ENCODE results near the gene ATAD2B. TPM values are rescaled to one million over a fixed set of nuclear protein-coding genes. Genes with fewer than 3 reads are reported as not detected.

The ATAD2B gene
- total RNA-seq, 1 donor from 2014 or later = 38.5 TPM

DNA sequence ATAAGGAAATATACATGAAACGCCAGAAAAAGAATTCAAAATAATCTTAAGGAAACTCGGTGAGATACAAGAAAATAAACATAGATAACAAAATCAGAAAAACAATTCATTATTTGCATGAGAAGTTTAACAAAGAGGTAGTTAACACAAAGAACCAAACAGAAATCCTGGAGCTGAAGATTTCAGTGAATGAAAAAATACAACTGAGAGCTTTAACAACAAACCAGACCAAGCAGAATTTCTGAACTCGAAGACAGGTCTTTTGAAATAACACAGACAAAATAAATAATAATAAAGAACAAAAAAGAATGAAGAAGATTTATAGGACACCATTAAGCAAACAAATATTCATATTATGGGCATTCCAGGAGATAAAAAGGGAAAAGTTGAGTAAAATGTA lies 204.7 kb downstream of the ATAD2B start:
- intact Hi-C loops (cut with DNase I) = no loop called here
- no peaks in the 10 kb centered on the region for H3K27me3 ChIP-seq
- H3K4me1 ChIP-seq = peaks cover 7% of the 10 kb centered on the region
- H3K36me3 ChIP-seq = peaks cover 0 to 9% of the 10 kb centered on the region in 2 donors
- no peak overlapping the region for H3K27ac ChIP-seq
- TF ChIP-seq, protein P1, sequence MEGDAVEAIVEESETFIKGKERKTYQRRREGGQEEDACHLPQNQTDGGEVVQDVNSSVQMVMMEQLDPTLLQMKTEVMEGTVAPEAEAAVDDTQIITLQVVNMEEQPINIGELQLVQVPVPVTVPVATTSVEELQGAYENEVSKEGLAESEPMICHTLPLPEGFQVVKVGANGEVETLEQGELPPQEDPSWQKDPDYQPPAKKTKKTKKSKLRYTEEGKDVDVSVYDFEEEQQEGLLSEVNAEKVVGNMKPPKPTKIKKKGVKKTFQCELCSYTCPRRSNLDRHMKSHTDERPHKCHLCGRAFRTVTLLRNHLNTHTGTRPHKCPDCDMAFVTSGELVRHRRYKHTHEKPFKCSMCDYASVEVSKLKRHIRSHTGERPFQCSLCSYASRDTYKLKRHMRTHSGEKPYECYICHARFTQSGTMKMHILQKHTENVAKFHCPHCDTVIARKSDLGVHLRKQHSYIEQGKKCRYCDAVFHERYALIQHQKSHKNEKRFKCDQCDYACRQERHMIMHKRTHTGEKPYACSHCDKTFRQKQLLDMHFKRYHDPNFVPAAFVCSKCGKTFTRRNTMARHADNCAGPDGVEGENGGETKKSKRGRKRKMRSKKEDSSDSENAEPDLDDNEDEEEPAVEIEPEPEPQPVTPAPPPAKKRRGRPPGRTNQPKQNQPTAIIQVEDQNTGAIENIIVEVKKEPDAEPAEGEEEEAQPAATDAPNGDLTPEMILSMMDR (IDR thresholded peaks at IDR 0.05) = no peak
- no peak overlapping the region for H3K4me3 ChIP-seq
- peaks cover 8% of the 10 kb centered on the region for H3K9me3 ChIP-seq
- no peak for DNase-seq (ENCODE audit: extremely low spot score in 2 of 2)

DNA sequence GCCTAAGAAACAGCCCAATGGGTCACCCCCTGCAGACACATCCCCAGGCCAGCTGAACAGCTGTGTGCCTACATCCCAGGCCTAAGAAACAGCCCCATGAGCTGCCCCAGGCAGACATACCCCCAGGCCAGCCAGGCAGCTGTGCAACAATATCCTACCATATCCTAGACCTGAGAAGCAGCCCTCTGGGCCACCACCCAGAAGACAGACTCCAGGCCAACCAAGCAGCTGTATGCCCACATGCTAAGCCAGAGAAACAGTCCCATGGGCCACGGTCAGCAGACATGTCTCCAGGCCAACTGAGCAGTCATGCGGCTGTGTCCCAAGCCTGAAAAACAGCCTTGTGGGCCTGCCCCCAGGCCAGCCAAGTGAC lies 205.5 kb downstream of the ATAD2B start:
- H3K27ac ChIP-seq = no peak overlapping the region
- intact Hi-C loops (cut with DNase I) = no loop called here
- no peak for DNase-seq (ENCODE audit: extremely low spot score in 2 of 2)
- H3K27me3 ChIP-seq = no peaks in the 10 kb centered on the region
- TF ChIP-seq POLR2A (IDR thresholded peaks at IDR 0.05) (no peak), POLR2AphosphoS5 (IDR thresholded peaks at IDR 0.05; ENCODE audit: insufficient read depth in 1 of 2, low read depth in 1 of 2) (no peak)
- TF ChIP-seq, protein P1 (IDR thresholded peaks at IDR 0.05) = no peak
- H3K36me3 ChIP-seq = peaks cover 0 to 5% of the 10 kb centered on the region in 2 donors
- H3K9me3 ChIP-seq = peaks cover 8% of the 10 kb centered on the region
- H3K4me3 ChIP-seq = no peak overlapping the region
- H3K4me1 ChIP-seq = peaks cover 7% of the 10 kb centered on the region

DNA sequence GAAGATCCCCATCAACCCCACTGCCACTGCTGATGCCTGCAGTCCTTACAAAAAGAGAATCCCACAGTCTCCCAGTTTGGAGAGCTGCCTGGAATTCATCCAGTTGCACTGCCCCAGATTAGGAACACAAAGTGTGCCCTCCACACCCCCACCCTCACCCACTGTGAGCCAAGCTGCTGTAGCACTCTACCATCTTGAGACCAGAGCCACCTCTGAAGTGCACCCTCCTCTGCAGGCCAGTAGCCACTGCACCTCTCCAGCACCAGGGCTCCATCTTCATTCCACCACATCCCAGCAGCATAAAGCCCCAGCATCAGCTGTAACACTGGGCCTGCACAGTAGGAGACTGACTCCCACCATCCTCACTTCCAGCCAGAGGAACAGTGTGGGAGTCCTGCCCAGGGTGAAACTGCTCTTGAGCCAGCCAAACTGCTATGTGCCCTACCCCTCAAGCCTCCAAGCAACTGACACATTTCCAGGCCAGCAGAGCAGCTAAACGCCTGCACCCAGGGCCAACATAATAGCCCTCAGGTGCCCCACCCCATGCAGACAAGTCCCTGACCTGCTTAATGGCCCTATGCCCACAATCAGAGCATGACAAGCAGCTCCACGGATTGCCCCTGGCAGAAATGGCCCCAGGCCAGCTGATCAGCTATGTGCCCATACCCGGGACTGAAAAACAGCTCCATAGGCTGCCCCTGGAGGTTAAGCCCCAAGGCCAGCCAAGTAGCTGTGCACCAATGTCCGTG lies 206.0 kb downstream of the ATAD2B start:
- TF ChIP-seq, protein P1 (IDR thresholded peaks at IDR 0.05) = no peak
- TF ChIP-seq POLR2A (IDR thresholded peaks at IDR 0.05) = no peak
- no peak for TF ChIP-seq POLR2AphosphoS5 (IDR thresholded peaks at IDR 0.05; ENCODE audit: insufficient read depth in 1 of 2, low read depth in 1 of 2)
- Histone ChIP-seq H3K27me3 (no peaks in the 10 kb centered on the region), H3K27ac (no peak overlapping the region), H3K9me3 (peaks cover 8% of the 10 kb centered on the region), H3K36me3 (no peaks in the 10 kb centered on the region), H3K4me1 (peaks cover 7% of the 10 kb centered on the region), H3K4me3 (no peak overlapping the region)
- intact Hi-C loops (cut with DNase I) = no loop called here
- DNase-seq (ENCODE audit: extremely low spot score in 2 of 2) = no peak

DNA sequence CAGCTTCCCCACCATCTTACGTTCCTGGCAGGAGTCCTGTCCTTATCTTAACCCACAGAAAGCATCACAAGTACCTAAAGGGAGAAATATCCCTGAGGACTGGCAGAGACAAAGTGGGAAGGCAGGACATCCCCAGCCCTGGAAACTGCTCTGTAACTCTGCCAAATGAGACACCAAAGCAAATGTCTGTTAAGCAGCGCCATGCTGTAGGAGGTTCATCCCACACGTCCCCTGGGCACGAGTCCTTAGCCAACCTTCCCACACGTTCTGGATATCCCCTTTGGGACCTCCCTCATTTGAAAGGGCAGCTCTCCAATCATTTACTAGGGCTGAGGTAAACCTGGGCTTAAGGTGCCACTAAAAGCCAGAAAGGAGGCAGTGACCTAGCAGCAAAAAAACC lies 207.2 kb downstream of the ATAD2B start:
- no peaks in the 10 kb centered on the region for H3K36me3 ChIP-seq
- H3K4me3 ChIP-seq = no peak overlapping the region
- no peak overlapping the region for H3K27ac ChIP-seq
- peaks cover 8% of the 10 kb centered on the region for H3K9me3 ChIP-seq
- no peak for TF ChIP-seq POLR2A (IDR thresholded peaks at IDR 0.05)
- TF ChIP-seq POLR2AphosphoS5 (IDR thresholded peaks at IDR 0.05; ENCODE audit: insufficient read depth in 1 of 2, low read depth in 1 of 2) = no peak
- TF ChIP-seq, protein P1 (IDR thresholded peaks at IDR 0.05) = no peak
- no peak for DNase-seq (ENCODE audit: extremely low spot score in 2 of 2)
- H3K4me1 ChIP-seq = peaks cover 7% of the 10 kb centered on the region
- intact Hi-C loops (cut with DNase I) = no loop called here
- no peaks in the 10 kb centered on the region for H3K27me3 ChIP-seq

DNA sequence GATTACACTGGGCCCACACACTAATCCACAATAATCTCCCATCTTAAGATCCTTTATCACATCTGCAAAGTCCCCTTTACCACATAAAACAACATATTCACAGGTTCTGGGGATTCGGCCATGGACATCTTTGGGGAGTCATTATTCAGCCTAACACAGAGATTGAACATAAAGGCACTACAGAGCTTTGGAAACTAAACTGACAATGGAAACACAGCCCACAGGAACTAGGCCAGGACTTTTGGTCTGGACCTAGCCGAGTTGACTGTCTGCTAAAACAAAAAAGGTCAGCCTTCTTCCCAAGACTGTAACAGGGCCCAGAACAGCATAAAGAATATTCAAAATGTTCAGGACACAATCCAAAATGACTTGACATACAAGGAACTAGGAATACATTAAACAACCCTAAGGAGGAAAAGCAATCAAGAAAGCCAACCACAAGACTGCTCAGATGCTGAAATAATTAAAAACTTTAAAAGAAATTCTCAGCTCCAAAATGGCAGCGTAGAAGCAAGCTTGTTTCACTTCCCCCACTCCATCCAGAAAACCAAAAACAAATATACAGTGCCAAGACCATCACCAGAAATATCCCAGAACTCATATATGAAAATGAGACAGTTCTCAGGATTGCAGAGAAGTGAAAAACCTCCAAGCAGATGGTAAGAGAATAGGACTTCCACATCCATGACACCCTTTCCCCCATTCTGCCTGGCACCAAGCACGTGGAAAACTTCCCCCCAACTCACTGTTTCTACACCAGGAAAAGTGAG lies 207.8 kb downstream of the ATAD2B start:
- peaks cover 7% of the 10 kb centered on the region for H3K4me1 ChIP-seq
- no peaks in the 10 kb centered on the region for H3K27me3 ChIP-seq
- no peak overlapping the region for H3K27ac ChIP-seq
- H3K4me3 ChIP-seq = no peak overlapping the region
- DNase-seq (ENCODE audit: extremely low spot score in 2 of 2) = no peak
- no peak for TF ChIP-seq POLR2A (IDR thresholded peaks at IDR 0.05)
- TF ChIP-seq POLR2AphosphoS5 (IDR thresholded peaks at IDR 0.05; ENCODE audit: insufficient read depth in 1 of 2, low read depth in 1 of 2) = no peak
- TF ChIP-seq, protein P1 (IDR thresholded peaks at IDR 0.05) = no peak
- H3K9me3 ChIP-seq = peaks cover 8% of the 10 kb centered on the region
- intact Hi-C loops (cut with DNase I) = no loop called here
- no peaks in the 10 kb centered on the region for H3K36me3 ChIP-seq
